BLaER1 (cell line): ENCODE measurements around the gene TSPAN9.
A peak's percentile ranks its signal among the peaks of the same experiment; 100 is the strongest.

ENCODE experiments used
- H3K27ac ChIP-seq: shearing (Covaris generic); formaldehyde crosslinking; 2 replicates; pipeline ENCODE4 v1.8.1; 2022
- H3K27me3 ChIP-seq: shearing (Covaris generic); formaldehyde crosslinking; 2 replicates; pipeline ENCODE4 v1.8.1; 2022
- H3K36me3 ChIP-seq: shearing (Covaris generic); formaldehyde crosslinking; 2 replicates; pipeline ENCODE4 v1.8.1; 2022
- H3K4me1 ChIP-seq: shearing (Covaris generic); formaldehyde crosslinking; 2 replicates; pipeline ENCODE4 v1.8.1; 2022
- H3K4me2 ChIP-seq: shearing (Covaris generic); formaldehyde crosslinking; 2 replicates; pipeline ENCODE4 v1.8.1; 2022
- H3K4me3 ChIP-seq: shearing (Covaris generic); formaldehyde crosslinking; 2 replicates; pipeline ENCODE4 v1.8.1; 2022
- H3K9ac ChIP-seq: shearing (Covaris generic); formaldehyde crosslinking; 2 replicates; pipeline ENCODE4 v1.8.1; 2022
- H3K9me3 ChIP-seq: shearing (Covaris generic); formaldehyde crosslinking; 2 replicates; pipeline ENCODE4 v1.8.1; 2022
- H4K20me1 ChIP-seq: shearing (Covaris generic); formaldehyde crosslinking; 2 replicates; pipeline ENCODE4 v1.8.1; 2022
- Cebpa-rat ChIP-seq: shearing (Covaris generic); IDR thresholded peaks from 2 replicates; pipeline ENCODE4 v1.8.1; 2022

Gene TSPAN9

DNA sequence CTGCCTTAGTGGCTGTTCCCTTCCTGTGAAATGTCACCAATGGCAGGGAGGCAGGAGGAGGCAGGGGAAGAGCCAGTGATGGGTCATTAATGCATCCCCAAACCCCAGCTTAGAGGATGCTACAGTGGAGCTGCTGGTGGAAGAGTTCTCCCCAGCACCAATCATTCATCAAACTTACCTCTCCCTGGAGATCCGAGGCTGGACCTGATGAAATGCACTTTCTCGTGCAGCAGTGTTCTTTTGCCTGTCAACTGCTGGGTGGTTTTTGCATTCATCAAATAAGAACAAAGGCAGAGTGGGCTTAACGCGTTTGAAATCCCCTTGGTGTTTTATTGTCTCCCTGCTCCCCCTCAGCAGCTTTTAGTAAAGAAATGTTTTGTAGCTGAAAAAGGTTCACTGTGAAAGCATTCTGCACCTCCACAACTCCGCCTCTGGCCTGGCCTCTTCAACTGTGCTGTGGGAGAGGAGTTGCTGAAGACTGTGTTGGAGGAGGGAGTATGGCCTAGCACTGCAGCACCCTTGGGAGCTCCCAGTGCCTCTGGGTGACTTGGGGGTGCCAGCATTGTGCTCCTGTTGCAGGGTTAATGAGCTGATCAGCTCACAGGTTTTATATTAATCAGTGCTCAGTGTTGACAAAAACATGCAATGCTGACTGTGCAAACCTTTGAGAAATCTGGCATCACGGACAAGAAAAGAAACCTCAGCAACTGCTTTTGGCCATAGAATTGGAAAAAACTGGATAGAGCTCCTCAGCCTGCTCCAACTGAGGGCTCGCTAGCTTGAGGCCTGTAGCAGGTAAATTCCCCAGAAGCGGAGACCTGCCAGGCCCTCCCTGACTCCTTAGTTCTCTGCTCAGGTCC, 14.4 kb downstream of the TSPAN9 start:
- no peaks in the 10 kb centered on the region for H3K27me3 ChIP-seq
- 0 out of 2 replicates have a peak overlapping the region, but pooled peaks have one; percentile 3 for H3K27ac ChIP-seq
- H3K36me3 ChIP-seq, result 0 out of 2 replicates have a peak, but pooled peaks cover 4% of the 10 kb centered on the region
- H4K20me1 ChIP-seq, result no peaks in the 10 kb centered on the region
- no peak overlapping the region for H3K9ac ChIP-seq
- H3K4me3 ChIP-seq, result no peak overlapping the region
- TF ChIP-seq Cebpa-rat, result no peak
- peak overlapping the region; percentile 24 for H3K4me2 ChIP-seq
- H3K9me3 ChIP-seq, result peaks cover 10% of the 10 kb centered on the region
- H3K4me1 ChIP-seq, result peaks cover 42% of the 10 kb centered on the region

DNA sequence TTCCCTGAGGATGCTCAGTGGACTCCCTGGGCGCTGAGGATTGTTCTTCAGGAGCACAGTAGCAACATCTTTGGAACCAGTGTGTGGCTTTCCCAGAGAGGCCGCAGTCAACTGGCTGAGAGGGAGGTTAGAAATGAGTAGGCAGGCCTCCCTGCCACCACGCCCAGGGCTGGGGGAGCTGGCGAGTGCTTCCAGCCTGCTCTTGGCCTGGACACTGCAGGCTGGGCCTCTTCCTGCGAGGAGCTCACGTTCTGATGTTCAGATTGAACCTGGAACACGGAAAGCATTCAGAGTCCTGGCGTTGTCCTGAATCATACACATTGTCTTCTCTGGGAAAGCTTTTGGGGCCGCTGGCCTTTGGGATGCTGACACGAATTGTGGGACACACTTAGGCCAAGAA, 15.6 kb downstream of the TSPAN9 start:
- no peak overlapping the region for H3K4me2 ChIP-seq
- peaks cover 10% of the 10 kb centered on the region for H3K9me3 ChIP-seq
- no peaks in the 10 kb centered on the region for H4K20me1 ChIP-seq
- no peak for TF ChIP-seq Cebpa-rat
- peaks cover 54% of the 10 kb centered on the region for H3K4me1 ChIP-seq
- 0 out of 2 replicates have a peak, but pooled peaks cover 4% of the 10 kb centered on the region for H3K36me3 ChIP-seq
- H3K27ac ChIP-seq, result 0 out of 2 replicates have a peak overlapping the region, but pooled peaks have one; percentile 3
- H3K4me3 ChIP-seq, result no peak overlapping the region
- H3K27me3 ChIP-seq, result no peaks in the 10 kb centered on the region
- no peak overlapping the region for H3K9ac ChIP-seq

DNA sequence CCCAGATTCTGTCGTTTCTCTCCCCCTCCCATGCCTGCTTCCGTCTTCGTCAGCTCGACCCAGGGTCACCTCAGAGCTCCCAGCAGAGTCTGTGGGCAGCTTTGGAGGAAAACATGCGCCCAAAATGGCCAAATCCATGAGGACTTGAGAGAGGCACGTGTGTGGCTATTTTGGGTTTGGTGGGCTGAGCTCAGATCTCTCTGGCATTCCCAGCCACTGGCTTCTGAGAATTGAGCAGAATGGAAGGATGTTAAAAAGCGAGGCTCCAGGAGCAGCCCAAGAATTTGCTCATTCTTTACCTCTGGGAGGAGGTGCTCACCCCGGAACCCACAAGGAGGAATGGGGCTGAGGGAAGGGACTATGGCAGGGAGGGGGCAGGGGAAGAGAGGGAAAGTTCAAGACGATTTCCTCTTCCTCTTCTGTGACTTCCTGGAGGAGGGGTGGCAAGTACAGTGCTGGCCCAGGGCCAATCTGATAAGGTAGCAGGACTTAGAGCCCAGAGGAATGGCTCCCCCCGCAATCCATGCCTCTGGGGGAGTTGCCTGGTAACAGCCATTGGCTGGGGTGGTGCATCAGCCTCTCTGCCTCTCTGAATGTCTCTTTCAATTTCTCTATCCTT, 20.1 kb downstream of the TSPAN9 start:
- no peak for TF ChIP-seq Cebpa-rat
- Histone ChIP-seq H3K27ac (peak overlapping the region; percentile 89), H3K4me3 (peak overlapping the region; percentile 50)

DNA sequence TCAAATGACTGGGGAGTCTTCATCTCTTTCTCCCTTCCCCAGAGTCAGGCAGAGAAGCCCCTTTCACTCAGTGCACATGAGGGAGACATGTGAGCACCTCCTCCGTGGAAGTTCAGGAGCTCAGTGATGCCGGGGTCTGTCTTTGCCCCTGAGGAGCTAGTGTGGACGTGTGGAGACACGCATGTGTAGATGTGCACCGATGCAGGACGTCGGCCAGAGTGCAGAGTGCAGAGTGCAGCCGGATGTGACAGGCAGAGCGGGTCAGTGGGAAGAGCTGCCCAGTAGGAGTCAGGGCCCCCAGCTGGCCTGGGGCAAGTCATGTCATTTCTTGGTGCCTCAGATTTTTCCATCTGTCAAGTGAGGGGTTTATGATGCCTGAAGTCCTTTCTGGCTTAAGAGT, 20.7 kb downstream of the TSPAN9 start:
- peak overlapping the region; percentile 50 for H3K4me3 ChIP-seq
- peak overlapping the region; percentile 89 for H3K27ac ChIP-seq
- no peaks in the 10 kb centered on the region for H4K20me1 ChIP-seq
- peaks cover 30% of the 10 kb centered on the region for H3K9me3 ChIP-seq
- no peaks in the 10 kb centered on the region for H3K27me3 ChIP-seq
- peak overlapping the region; percentile 67 for H3K9ac ChIP-seq
- peaks cover 17% of the 10 kb centered on the region; the same call in 1 of the 2 replicates for H3K36me3 ChIP-seq
- H3K4me1 ChIP-seq, result peaks cover 46% of the 10 kb centered on the region
- H3K4me2 ChIP-seq, result peak overlapping the region; percentile 92
- TF ChIP-seq Cebpa-rat, result no peak

More for the DNA sequence above, 20.1 kb downstream of the TSPAN9 start:
- peak overlapping the region; percentile 67 for H3K9ac ChIP-seq
- peak overlapping the region; percentile 92 for H3K4me2 ChIP-seq
- peaks cover 17% of the 10 kb centered on the region; the same call in 1 of the 2 replicates for H3K36me3 ChIP-seq
- no peaks in the 10 kb centered on the region for H4K20me1 ChIP-seq
- H3K27me3 ChIP-seq, result no peaks in the 10 kb centered on the region
- peaks cover 46% of the 10 kb centered on the region for H3K4me1 ChIP-seq
- H3K9me3 ChIP-seq, result peaks cover 30% of the 10 kb centered on the region

DNA sequence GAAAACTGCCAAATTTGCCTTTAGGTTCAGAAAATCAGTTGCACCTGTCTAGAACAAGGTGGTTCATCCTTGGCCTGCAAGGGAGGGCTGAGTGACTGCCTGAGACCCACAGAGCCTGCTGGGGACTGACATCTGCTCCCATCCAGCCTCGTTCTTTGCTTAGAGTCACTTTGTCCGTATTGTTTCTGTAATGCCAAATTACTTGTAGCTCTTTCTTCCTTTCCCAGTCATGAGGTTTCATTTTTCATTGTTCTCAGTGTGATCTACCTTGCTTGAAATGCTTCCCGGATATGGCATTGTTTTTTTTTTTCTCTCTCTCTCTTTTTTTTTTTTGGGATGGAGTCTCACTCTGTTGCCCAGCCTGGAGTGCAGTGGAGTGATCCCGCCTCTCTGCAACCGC, 21.3 kb downstream of the TSPAN9 start:
- H3K4me3 ChIP-seq, result no peak overlapping the region
- H3K4me1 ChIP-seq, result peaks cover 48% of the 10 kb centered on the region
- no peak for TF ChIP-seq Cebpa-rat

DNA sequence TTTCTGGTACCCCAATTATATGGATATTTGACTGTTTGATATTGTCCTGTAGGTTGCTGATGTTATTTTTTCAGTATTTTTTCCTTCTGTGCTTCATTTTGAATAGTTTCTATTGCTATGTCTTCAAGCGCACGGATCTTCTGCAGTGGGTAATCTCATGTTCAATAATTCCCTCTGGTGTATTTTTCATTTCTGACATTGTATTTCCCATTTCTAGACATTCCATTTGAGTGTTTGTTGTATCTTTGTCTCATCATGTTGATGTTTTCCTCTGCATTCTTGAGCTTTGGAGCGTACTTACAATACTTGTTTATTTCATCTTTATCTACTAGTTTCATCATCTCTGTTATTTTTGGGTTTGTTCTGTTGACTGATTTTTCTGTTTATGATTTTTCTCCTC, 22.0 kb downstream of the TSPAN9 start:
- H3K4me1 ChIP-seq, result peaks cover 56% of the 10 kb centered on the region
- peaks cover 30% of the 10 kb centered on the region for H3K9me3 ChIP-seq
- no peaks in the 10 kb centered on the region for H3K27me3 ChIP-seq
- H3K27ac ChIP-seq, result no peak overlapping the region
- TF ChIP-seq Cebpa-rat, result no peak
- H3K4me2 ChIP-seq, result no peak overlapping the region
- H3K9ac ChIP-seq, result no peak overlapping the region
- no peak overlapping the region for H3K4me3 ChIP-seq
- peaks cover 17% of the 10 kb centered on the region; the same call in 1 of the 2 replicates for H3K36me3 ChIP-seq
- H4K20me1 ChIP-seq, result no peaks in the 10 kb centered on the region

More for the DNA sequence above, 21.3 kb downstream of the TSPAN9 start:
- Histone ChIP-seq H3K27me3 (no peaks in the 10 kb centered on the region), H3K27ac (peak overlapping the region; percentile 89), H3K9ac (no peak overlapping the region), H4K20me1 (no peaks in the 10 kb centered on the region), H3K4me2 (peak overlapping the region; percentile 92), H3K36me3 (peaks cover 17% of the 10 kb centered on the region; the same call in 1 of the 2 replicates), H3K9me3 (peaks cover 30% of the 10 kb centered on the region)

DNA sequence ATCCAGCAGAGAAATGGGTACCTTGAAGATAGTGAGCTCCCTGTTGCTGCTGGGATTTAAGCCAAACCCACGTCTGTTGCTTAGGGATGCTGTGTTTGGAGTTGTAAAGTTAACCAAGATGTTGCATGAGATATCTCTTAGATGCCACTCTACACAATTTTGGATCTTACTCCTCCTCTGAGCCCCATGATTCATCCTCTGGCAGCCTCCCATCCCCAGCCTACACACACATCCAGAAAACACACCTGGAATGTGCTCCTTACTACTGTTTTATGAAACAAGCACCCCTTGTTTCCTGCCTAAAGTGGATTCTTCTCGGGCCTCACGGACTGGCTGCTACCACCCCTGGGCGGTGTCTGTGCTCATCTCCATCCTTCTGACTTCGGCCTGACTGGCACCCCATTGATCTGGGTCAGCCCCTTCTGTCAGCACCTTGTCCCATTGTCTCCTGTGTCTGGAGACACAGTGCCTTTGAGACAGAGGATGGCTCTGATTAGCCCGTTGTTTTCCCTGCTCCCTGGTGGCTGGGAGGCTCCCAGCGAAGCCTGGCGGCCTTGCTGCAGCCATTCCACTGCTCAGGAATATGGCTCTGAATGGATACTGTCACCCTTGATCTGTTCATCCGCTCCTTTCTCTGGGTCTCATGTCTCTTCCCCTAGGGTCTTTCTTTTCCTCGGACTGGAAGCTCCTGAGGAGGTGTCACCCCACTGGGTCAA, 24.3 kb downstream of the TSPAN9 start:
- no peak overlapping the region for H3K4me2 ChIP-seq
- no peak overlapping the region for H3K9ac ChIP-seq
- peaks cover 12% of the 10 kb centered on the region; the same call in 1 of the 2 replicates for H3K36me3 ChIP-seq
- no peaks in the 10 kb centered on the region for H3K27me3 ChIP-seq
- no peak overlapping the region for H3K27ac ChIP-seq
- no peaks in the 10 kb centered on the region; the same call in 1 of the 2 replicates for H4K20me1 ChIP-seq
- H3K9me3 ChIP-seq, result peaks cover 21% of the 10 kb centered on the region
- no peak overlapping the region for H3K4me3 ChIP-seq
- TF ChIP-seq Cebpa-rat, result no peak
- peaks cover 75% of the 10 kb centered on the region for H3K4me1 ChIP-seq

DNA sequence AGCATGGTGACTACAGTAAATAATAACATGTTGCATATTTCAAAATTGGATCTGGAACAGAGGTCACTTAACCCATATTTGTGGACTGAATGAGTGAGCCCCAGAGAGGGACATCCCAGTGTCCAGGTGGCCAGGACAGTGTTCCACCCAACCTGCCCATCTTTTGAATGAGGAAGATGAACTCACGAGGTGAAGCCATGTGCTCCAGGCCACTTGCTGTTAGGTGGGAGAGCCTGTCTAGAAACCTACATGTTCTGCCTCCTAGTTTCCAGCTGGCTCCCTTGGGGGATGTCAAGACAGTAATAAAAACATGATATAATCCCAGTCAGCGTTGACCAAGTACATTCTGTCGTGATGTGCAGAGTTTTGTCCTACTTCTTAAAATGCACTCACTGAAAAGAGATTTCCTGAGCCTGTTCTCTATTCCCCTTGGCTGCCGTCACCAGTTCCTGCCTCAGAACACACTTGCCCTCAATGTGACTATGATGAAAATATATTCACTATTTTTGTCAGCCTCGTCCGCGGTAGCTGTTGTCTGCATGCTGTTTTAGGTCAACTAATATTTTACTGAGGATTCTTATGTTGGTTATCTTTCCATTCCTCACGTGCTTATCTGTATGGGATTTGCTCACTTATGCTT, 25.7 kb downstream of the TSPAN9 start:
- Histone ChIP-seq H3K9me3 (peaks cover 20% of the 10 kb centered on the region), H3K4me2 (peak overlapping the region; percentile 74)

DNA sequence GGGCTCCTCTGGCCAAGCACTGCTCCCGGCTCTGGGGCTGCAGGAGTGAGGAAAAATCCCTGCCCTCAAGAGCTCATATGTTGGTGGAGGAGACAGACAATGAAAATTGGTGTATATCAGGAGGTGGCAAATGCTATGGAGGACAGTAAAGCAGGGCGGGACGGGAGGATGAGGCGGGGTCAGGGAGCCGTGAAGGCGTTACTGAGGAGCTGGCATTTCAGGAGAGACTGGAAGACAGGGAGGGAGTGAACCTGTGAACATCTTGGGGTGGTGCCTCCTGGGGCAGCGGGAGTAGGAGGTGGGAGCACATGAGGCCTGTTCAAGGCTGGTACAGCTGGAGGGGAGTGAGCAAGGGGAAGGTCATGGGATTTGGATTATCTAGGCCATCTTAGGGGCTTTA, 26.6 kb downstream of the TSPAN9 start:
- 0 out of 2 replicates have a peak overlapping the region, but pooled peaks have one; percentile 12 for H3K9ac ChIP-seq

More for the DNA sequence above, 25.7 kb downstream of the TSPAN9 start:
- Histone ChIP-seq H3K4me1 (peaks cover 75% of the 10 kb centered on the region), H3K36me3 (peaks cover 12% of the 10 kb centered on the region; the same call in 1 of the 2 replicates), H3K27me3 (no peaks in the 10 kb centered on the region), H3K27ac (peak overlapping the region; percentile 81; the same call in 1 of the 2 replicates), H3K9ac (0 out of 2 replicates have a peak overlapping the region, but pooled peaks have one; percentile 12), H3K4me3 (no peak overlapping the region), H4K20me1 (no peaks in the 10 kb centered on the region; the same call in 1 of the 2 replicates)
- no peak for TF ChIP-seq Cebpa-rat

More for the DNA sequence above, 26.6 kb downstream of the TSPAN9 start:
- no peaks in the 10 kb centered on the region; the same call in 1 of the 2 replicates for H4K20me1 ChIP-seq
- H3K9me3 ChIP-seq, result peaks cover 16% of the 10 kb centered on the region
- TF ChIP-seq Cebpa-rat, result no peak
- H3K27ac ChIP-seq, result peak overlapping the region; percentile 81; the same call in 1 of the 2 replicates
- peaks cover 12% of the 10 kb centered on the region; the same call in 1 of the 2 replicates for H3K36me3 ChIP-seq
- no peak overlapping the region for H3K4me3 ChIP-seq
- H3K4me2 ChIP-seq, result peak overlapping the region; percentile 74
- peaks cover 69% of the 10 kb centered on the region for H3K4me1 ChIP-seq
- H3K27me3 ChIP-seq, result no peaks in the 10 kb centered on the region
